GM18870 (cell line): Measurements from ENCODE around the gene BAIAP2L2.
"Not testable (repeated sequence)": the region's sequence is repeated elsewhere in the genome, so short reads cannot be mapped to it uniquely, and the experiment has no call there.

Experiments
- ATAC-seq: cut with Tn5 transposase; IDR thresholded peaks from one replicate; pipeline ENCODE4 v1.9.1; 2021; ENCODE audit warnings: moderate library complexity; ENCODE audit not compliant: unreplicated experiment

Gene BAIAP2L2

DNA sequence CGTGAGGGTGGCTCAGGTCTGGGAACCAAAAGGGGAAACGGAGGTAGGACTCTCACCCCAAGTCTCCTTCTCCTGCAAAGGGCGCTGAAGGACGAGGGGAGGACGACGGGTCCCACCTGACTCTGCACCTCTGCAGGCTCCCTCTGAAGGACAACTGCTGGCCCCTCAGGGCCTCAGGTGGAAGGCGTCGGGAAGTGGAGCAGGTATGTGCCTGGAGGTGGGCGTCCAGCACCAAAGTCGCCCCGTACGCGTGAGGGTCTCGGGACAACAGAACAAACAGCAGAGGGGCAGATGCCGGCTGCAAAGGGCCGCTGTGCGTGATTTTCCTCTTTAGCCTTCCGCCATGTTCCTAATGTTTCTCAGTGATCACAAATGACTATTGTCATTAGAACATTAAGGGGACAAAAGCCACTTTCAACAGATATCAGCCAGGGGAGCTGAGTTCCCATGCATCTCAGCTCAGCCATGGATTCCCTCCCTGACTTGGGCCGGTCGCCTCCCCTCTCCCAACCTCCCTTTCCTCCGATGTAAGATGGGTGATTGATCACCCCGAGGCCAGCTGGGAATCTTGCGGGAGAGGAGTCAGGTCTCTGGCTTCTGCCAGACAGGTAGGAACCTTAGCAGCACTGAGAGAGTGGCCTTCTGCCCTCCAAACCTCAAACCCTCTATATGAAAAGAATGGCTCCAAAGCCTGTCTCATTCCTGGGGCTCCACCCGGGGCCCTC, 27.3 kb downstream of the BAIAP2L2 start:
- ATAC-seq, result no peak

DNA sequence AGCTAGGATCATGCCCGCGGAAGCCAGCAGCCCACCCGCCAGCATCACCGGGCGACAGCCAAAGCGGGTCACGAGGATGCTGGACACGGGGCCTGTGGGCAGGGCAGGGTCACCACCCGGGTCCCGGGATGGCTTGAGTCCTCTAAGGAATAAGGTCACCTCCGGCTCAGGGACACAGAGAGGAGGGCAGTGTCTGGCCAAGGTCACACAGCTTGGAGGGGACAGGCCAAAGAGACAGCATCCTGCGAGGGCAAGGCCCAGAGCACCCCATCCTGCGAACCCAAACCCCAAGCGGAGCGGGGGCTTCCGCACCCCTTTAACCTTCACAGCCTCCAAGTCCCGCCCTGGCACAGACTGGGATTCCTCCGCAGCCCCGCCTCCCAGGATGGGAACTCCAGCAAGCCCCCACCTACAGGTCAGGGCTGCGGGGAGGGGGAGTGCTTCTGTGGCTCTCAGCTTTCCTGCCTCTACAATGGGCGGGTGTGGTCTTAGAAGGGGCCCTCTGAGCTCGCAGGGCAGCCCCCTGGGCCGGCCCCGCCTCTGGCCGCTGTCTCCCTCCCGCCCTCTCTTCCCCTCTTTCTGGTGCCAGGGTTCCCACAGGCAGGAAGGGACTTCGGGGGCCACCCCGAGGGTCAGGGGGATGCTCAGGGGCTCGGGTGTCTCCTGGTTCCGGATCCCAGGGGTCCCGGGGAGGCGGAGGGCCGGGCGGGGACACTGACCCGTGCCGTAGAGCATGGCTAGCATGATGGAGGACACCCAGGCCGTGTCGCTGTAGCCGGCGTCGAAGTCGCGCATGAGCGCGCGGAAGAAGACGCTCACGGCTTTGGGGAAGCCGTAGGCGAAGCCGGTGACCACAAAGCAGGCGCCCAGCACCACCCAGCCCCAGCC, 28.3 kb downstream of the BAIAP2L2 start:
- no peak for ATAC-seq

DNA sequence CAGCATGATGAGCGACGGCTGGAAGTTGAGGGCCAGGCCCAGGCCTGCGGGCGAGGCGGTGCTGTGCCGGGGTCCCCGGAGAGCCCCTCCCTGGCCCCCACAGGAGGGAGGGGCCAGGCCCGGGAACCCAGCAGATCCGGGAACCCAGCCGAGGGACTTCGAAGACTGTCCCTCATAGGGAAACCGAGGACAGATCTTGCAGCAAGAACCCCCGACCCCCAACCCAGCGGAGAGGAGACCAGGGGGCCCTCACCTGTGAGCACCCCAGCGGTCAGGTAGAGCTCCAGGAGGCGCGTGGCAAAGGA, 28.9 kb downstream of the BAIAP2L2 start:
- no peak for ATAC-seq

DNA sequence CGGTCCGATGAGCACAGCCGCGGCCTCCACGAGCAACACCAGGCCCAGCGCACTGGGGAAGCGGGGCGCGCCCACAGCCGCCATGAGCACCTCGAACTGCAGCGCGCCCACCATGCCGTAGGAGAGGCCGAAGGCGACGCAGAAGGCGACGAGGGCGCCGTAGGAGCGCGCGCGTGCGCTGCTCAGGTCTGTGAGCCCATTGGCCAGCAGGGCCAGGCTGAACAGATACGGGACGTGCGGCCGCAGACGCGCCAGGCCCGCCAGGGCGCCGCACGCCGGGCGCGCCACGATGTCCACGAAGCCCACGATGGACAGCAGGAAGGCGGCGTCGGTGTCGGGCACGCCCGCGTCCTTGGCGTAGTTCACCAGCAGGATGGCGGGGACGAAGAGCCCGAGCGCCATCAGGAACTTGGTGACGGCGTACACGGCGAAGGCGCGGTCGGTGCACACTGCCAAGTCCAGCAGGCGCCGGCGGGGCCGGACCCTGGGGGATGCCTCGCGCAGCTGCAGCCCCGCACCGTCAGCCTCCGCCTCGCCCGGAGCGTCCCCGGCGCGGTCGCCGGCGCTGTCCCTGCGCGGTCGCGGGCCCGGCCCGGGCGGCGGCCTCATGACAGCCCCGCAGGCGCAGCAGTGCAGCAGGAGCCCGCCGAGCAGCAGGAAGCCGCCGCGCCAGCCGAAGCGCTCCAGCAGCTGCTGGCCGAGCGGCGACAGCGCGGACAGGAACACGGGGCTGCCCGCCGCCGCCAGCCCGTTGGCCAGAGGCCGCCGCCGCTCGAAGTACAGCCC, 29.4 kb downstream of the BAIAP2L2 start:
- no peak for ATAC-seq

DNA sequence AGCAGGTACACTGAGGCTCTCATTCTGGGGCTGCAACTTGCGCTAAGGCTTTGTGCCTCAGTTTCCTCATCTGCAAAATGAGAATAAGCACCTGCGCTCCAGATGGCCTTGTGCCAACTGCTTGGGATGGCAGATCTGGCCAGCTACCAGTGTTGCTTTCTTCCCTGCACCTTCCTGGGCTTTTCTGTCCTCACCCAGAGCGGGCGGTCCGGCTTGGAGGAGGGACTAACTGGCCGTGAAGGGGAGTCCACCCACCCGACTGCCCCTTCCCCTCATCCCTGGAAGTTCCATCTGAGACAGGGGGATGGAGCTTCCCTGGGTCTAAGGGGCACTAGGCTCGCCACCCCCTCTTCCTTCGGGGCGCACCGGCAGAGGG, 30.0 kb downstream of the BAIAP2L2 start:
- no peak for ATAC-seq

DNA sequence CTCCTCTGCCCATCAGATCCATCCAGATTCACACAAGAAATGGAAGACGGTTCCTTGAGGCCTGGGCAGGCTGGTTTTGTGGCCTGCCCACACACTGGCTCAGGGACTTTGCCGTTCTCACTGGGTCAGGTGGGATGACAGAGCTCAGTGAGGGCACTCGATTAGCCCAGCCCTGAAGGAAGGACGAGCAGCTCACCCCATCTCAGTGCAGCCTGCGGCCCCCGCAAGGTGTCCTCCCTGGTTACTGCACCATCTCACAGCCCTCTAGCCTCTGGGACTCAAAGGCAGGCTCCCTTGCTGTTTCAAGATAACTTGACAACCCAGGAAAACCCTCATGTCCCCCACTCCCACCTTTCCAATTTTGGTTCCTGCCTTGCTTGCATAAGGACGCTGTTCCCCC, 30.7 kb downstream of the BAIAP2L2 start:
- no peak for ATAC-seq

DNA sequence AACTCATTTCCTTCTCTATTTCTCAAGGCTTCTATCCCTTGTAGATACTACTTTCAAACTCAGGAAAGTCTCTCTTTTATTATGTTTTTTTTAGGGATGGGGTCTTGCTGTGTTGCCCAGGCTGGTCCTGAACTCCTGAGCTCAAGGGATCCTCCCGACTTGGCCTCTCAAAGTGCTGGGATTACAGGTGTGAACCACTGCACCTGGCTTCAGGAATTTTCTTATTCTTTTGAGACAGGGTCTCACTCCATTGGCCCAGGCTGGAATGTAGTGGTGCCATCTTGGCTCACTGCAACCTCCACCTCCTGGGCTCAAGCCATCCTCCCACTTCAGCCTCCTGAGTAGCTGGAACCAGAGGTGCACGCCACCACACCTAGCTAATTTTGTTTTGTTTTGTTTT, 31.3 kb downstream of the BAIAP2L2 start:
- not testable (repeated sequence) for ATAC-seq

DNA sequence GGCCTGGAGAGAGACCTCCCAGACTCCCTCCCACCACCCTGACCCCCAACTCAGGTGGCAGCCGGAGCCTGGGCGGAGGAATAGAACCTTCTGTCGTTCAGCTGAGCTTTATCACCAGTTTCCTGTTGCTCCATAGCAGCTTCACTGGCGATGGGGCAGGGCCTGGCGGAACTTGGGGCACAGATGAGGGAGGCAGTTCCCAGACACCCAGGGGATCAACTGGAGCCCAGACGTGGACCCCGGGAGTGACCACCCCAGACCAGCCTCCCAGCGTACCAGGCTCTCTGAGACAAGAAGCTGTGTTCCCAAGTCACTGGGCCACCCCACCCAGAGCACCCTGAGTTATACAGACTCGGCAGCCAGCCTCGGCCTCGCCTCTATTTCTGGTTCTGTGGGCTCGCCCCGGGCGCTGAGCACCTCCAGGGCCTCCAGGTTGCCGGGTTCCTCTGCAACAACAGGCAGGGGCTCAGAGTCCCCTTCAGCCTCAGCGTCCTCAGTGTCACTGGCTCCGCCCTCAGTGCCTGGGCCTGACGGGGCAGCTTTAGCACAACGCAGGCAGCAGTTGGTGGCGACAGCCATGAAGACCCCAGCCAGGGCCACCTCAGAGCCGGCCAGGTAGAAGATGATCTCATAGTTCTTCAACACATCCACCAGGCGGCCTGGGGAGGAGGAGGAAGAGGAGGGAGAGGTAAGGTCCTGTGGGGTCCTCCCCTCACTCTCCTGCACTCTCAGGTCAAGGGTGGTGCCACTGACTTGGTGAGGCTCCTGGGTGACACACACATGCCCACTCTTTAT, 32.2 kb downstream of the BAIAP2L2 start:
- ATAC-seq, result no peak

DNA sequence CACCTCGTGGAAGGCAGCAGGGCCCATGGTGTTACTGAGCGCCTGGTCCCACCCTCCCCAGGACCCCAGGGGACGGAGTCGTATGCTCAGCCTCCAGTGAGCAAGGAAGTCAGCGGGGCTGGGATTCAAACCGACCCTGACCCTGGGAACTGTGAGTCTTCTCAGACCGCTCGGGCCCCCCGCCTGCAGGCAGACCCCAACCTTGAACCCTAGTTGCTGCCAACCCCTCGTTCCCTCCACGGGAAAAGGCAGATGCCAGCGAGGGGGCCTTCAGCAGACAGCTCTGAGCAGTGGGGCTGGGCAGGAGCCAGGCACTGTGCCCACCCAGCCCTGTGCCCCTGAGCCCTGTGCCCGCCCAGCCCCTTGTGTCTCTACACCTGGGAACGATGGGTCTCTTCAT, 32.9 kb downstream of the BAIAP2L2 start:
- no peak for ATAC-seq

DNA sequence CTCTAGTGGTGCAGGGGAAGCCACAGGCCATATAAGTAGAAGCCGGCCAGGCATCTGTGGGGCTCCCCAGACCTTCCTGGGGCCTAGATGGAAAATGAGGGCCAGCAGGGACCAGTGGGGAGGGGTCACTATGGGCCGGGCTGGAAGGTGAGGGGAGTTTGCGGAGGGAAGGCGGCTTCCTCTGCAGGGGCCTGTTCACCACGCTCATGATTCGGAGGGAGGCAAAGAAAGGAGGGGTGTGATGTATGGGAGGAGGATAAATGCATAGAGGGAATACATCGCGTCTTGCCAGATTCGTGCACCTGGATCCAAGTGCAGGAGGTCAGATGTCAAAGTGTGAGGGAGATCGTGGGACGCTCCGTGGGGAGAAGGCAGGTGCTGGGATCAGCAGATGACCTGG, 33.4 kb downstream of the BAIAP2L2 start:
- no peak for ATAC-seq

DNA sequence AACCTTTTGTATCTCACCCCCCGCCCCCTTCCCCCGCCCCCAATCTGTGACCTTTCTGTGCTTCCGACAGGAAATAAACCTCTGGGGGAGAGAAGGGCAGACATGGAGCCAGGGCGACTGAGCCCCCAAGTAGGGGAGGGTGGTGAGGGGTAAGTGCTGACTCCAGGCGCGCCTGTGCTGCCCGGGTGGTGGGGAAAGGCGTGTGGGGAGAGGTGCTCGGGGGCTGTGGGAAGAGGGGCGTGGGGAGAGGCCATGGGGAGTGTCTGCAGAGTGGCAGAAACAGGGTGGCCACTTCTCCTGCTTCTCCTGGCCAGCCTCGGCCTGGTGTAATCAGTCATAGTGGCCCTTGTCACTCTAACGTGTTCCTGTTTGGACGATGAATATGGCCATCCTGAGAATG, 34.5 kb downstream of the BAIAP2L2 start:
- ATAC-seq, result no peak

DNA sequence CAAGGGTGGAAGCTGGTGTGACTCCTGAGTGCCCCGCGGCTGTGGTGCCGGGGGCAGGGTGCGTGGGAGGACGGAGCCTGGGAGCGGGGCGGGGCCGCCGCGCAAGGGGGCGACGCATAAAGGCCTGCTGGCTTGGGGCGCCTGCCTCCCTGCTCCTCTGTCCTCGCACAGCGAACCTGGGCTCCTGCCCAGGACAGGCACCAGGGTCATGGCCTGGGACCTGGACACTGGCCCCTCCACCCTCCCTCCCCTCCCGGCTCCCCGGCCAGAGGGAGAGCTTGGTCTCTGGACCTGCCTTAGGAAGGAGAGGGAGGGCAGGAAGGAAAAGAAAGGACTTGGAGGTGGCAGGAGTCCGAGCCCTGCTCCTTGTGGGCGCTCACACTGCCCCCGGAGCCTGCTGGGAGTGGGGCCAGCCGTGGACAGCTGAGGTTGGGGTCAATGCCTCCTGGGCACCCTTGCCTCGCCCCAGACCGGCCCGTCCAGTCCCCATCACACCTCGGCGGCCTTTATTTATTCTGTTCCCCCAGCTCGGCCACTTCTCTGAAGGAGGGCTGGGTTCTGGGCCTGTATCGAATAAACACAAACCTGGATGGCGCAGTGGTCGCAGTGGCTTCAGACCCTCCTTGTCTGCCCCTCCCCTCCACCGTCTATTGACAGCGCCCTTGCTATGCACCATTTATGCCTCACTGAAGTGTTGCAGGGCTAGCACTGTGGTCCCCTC, 35.2 kb downstream of the BAIAP2L2 start:
- no peak for ATAC-seq

DNA sequence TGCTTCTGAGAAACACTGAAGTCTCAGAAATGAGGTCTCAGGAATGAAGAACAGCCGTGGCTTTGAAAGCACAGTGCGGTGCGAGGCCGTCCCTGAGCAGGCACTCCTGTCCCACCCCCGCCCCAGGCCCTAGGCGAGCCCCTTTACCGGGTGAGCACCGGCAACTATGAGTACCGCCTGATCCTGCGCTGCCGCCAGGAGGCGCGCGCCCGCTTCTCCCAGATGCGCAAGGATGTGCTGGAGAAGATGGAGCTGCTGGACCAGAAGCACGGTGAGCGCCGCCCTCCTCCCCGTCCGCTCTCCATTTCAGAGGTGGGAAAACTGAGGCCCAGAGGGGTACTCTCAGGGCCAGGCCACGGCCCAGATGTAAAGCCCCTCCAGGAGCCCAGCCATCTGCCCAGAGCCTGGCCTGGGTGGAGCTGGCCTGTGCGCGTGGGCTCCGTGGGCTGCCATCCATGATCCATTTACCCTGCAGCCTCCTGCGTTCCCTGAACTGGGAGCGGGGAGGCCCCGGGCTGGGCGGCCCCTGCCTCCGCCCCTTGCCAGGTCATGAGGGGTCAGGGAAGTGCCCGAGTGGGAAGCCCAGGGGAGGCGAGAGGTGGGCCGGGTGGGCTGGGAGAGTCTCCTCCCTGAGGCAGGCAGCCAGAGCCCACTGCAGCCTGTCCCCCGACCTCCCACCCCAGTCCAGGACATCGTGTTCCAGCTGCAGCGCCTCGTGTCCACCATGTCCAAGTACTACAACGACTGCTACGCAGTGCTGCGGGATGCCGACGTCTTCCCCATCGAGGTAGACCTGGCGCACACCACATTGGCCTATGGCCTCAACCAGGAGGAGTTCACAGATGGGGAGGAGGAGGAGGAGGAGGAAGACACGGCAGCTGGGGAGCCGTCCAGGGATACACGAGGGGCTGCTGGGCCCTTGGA, 36.0 kb downstream of the BAIAP2L2 start:
- no peak for ATAC-seq

DNA sequence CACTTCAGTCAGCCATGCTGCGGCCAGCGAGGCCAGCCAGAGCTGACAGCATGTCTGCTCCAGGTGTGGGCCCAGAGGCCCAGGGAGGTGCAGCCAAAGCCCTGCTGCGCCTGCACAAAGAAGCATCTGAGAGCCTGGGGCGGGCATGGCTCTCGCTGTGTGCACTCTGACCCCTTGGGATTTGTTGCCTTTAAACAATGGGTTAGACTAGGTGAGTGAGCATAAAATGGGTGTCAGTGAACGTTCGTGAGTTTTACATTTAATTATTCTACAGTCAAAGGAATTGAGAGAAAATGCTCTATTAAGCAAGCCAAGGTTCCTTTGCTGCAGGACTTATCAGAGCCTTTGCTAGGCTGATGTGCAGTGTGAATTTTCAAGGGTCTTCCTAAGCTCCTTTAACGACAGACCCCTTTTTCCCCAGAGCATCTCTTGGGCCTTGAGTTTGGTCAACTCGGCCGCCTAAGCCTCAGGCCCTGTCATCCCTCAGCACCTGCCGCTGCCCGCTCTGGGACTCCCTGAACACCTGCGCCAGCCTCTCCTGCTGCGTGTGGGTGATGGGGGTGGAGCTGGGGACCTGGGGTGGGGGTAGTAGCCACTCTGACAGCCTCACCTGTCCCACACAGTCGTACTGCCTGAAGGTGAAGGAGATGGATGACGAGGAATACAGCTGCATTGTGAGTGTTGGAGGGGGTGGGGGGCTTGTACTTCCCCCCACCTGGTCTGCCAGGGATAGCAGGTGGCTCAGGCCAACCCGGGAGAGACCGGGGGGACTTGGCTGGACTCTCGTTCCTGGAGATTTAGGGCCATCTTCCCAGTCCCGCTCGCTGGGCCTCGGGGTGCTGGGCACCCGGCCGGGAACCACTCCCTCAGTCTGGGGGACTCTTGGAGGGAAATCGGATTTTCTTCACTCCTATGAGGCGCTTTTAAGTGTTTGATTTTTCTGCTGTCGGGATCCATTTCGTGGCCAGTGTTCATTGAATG, 37.0 kb downstream of the BAIAP2L2 start:
- no peak for ATAC-seq

DNA sequence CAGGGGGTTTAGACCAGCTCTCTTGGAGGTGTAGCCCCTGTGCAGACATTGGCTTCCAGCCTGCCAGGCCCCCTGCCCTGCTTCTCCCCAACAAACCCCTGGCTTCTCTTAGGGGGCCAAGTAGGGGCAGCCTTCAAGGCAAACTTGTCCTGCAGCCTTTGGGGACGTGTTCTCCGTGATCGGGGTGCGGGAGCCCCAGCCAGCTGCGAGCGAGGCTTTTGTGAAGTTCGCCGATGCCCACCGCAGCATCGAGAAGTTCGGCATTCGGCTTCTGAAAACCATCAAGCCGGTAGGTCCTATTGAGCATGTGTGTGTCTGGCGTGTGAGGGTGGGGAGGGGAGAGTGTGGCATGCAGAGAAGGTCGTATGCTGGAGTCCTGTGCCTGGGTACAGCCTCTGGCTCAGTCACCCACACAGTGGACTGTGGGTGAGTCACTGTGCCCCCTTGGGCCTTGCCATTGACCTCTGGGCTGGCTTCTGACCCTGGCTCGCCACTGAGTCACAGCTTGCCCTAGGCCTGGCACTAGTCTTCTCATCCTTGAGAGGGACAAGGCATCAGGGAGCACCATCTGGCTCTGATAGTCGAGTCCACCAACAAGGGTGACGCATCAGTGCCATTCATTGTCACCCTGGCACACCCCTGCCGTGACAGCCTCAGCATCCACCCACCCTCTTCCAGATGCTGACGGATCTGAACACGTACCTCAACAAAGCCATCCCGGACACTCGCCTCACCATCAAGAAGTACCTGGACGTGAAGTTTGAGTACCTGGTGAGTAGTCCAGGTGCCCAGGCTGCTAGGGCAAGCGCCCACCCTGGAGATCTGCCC, 37.9 kb downstream of the BAIAP2L2 start:
- ATAC-seq, result no peak

DNA sequence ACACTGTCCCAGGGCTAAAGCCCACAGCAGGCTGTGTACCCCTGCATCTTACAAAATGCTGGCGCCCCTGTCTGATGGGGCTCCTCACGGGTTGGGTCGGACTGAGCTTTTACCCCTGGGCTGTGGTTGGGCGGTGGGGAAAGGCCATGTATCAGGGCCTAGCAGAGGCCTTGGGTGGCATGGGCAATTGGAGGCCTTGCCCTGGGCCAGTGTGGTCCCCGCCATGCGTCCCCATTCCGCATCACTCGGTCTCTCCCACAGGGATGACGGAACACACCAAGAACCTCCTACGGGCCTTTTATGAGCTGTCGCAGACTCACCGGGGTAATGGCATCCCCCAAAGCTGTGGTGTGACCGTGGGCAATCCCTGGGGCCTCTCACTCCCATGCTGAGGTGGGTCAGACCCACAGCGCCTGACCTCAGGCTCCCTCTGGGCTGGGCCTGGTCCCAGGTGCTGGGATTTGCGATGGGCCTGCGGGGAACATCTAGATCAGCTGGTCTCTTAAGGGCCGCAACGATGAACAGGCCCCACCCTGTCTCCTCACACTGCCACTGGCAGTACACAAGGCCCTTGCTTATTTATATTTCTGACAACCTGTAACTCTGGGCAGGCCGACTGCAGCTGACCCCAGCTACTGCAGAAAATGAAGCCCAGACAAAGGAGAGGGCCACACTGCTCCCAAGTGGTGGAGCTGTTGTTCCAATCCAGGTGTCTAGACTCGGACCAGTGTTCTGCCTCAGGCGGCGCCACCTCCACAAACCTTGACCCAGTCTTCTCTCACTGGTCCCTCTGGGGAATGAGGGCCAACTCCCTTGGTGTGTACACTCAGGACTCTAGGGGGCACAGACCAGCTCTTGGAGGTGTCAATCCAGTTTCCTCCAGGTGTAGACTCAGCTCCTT, 38.8 kb downstream of the BAIAP2L2 start:
- no peak for ATAC-seq
